ENCODE results near the gene CNKSR3.

GRCh38 chr6:154458565-154459470 lies 51.7 kb downstream of the CNKSR3 start:
- TF ChIP-seq CTCF (IDR thresholded peaks at IDR 0.05) (no peak), EZH2 (IDR thresholded peaks at IDR 0.05) (no peak), EZH2phosphoT487 (IDR thresholded peaks at IDR 0.05) (no peak)
